ENCODE measurements around the gene TMEM183A.

- TF ChIP-seq POLR2AphosphoS5 (IDR thresholded peaks at IDR 0.05; ENCODE audit: low read depth, low read length) = no peak
- no peak for TF ChIP-seq SIN3A (IDR thresholded peaks at IDR 0.05; ENCODE audit: borderline replicate concordance, insufficient read depth, low read depth, low read length)
- no peak for TF ChIP-seq CTCF (IDR thresholded peaks at IDR 0.05)
- TF ChIP-seq TCF7L2 (IDR thresholded peaks at IDR 0.05; ENCODE audit: low read depth, low read length) = no peak
- TF ChIP-seq REST (IDR thresholded peaks at IDR 0.05; ENCODE audit: insufficient read depth in 1 of 2, low read depth in 2 of 2, low read length in 1 of 2) = no peak
Measured at GRCh38 chr1:203072002-203072602, 64.9 kb downstream of the TMEM183A start.

Data from Panc1 (cell line).